SK-N-DZ (cell line): Measurements from ENCODE around the gene FANCI.

Experiments
- DNase-seq: peaks from one replicate; pipeline ENCODE4 v3.0.0-alpha.2; 2015; ENCODE audit warnings: low spot score
- small RNA-seq, 2 experiments: library from RNA; depleted of rRNA; stranded (forward); fragments of <200 nt; gene quantifications; one replicate each; pipeline ENCODE3, GENCODE V24; 2014

The FANCI gene

DNA sequence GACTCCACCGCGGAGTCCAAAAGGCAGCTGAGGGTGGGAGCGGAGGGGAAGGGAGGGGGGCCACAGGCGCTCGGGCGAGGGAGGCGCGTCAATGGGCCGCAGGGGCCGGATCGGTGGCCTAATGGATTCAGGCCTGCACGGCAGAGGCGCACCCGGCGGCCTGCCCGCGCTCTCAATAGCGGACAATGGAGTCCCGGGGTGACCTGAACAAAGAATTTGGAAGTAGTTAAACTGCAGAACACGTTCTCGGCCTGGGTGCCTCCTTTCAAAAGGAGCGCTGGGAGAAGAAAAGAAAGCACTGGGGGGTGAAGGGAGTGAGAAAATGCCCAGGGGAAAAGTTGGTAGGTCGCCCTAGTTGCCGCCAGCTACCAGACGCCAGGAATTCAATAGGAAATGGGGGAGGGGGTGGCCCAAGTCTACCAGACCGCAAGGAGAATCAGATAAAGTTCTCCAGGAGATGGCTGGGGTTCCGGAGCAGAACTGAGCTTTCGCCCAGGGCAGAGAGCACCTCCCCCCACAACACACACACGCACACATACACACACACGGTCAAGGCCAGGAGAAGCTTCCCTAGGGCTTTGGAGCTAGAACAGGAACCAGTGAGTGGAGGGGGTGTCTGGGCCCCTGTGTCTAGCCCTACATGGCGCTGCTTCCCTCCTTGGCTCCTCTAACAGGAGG, 116.7 kb downstream of the FANCI start:
- DNase-seq: peak; percentile 60

DNA sequence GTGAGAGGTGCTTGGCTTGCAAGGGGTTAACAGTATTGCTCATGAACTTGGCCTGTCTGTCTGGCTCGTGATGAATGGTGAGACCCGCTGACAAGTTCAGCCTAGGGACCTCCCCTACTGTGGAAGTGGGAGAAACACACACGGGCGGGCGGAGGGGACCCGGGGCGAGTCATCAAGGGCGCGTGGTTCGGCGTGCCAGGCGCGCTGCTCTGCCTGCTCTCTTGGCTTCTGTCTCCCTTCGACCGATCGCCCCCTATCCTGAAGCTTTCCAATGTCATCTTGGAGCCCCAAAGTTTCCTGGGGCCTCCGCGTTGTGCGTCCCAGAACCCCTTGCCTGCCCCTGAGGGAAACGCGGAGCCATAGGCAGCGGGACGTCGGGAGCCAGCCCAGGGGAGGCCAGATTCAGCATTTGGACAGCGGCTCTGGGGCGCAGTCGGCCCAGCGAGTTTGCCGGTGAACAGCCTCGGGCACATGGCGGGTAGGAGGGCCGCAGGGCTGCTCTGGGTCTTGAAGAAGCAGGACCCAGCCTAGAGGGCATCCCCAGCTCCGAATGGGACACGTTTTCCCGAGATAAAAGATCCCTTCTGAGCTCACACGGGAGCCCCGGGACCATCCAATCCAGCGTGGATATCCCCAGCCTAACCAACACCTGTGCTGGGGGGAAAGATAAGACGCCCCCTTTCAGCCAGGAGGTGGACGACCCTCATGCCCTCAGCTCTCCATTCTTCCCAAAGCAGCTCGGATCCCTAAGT, 117.8 kb downstream of the FANCI start:
- peak; percentile 68 for DNase-seq

GRCh38 chr15:89362203-89363101, 118.7 kb downstream of the FANCI start:
- peak; percentile 69 for DNase-seq

GRCh38 chr15:89363133-89363532, 119.4 kb downstream of the FANCI start:
- no peak for DNase-seq

DNA sequence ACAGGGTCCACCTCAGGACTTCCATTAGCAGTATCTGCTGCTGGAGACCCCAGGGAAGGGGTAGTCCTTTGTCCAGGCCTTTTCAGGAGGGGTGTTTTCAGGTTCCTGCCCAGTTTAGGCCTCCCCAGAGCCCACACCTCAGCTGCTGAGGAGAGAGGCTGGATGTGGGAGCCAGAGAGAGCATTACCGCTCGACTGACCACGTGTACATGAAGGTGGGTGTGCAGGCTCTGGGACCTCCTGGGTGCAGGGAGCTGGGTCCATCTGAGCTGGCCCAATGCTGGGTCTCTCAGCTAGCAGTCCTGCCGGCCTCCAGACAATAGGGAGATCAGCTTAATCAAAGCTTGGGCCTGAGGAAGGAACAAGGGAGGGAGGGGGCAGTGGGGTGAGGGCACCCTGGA, 120.0 kb downstream of the FANCI start:
- DNase-seq: no peak

- no peak for DNase-seq
These were observed 120.6 kb downstream of the FANCI start for GRCh38 chr15:89364341-89364740.

GRCh38 chr15:89364741-89365450, 121.1 kb downstream of the FANCI start:
- DNase-seq: no peak

DNA sequence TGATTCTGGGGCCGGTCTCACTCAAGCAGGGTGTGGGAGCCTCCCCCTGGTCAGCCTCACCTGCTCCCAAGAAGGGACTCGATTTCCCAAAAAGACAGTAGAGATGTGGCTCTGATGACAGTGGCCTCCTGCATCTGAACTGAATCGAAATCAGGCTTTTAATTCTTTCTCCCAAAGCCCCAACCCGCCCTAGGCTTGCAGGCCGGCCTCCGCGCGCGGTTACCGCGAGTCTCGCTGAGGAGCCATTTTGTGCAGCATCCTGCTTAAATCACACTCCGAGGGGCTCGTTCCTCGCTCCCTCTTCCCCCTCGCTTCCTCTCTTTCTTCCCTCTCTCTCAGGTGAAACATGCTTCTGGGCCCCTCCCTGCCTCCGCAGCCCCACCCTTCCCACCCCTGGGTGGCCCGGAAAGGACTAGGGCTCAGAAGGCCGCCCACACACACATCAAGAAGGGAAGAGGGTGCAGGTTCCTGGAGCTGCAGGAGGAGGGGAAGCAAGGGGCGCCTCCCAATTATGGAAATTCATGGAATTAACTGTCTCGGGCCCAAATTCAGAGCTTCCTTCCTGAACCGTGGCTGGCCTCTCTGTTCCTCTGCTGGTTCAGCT, 121.8 kb downstream of the FANCI start:
- DNase-seq: no peak

Small RNA genes within 50 kb of the gene (small RNA-seq; reads per million reads assigned to genes)
- gene MIR6766: 0 reads per million in 2 experiments
